MM.1S (cell line): ENCODE measurements around the gene SCARF1.

Experiments
- DNase-seq: peaks from one replicate; pipeline ENCODE4 v3.0.0-alpha.2; 2015
- H2AFZ ChIP-seq: fragments of 300-600 bp; sonication (generic); 2 replicates; pipeline ENCODE4 v1.6.0; 2016; ENCODE audit warnings: antibody characterized with exemption, low read length
- H3F3A ChIP-seq: fragments of 300-600 bp; sonication (generic); 2 replicates; pipeline ENCODE4 v1.6.1; 2016; ENCODE audit warnings: mild to moderate bottlenecking, antibody characterized with exemption, low read length, moderate library complexity, mixed read lengths; ENCODE audit not compliant: insufficient read depth
- H3K27ac ChIP-seq: fragments of 300-600 bp; sonication (generic); 2 replicates; pipeline ENCODE4 v1.5.1; 2016; ENCODE audit warnings: mild to moderate bottlenecking, low read length
- H3K27me3 ChIP-seq: fragments of 300-600 bp; sonication (generic); replicated peaks from 2 replicates; pipeline ENCODE4 v1.6.0; 2016; ENCODE audit warnings: low read length; ENCODE audit not compliant: insufficient read depth
- H3K36me3 ChIP-seq: fragments of 300-600 bp; sonication (generic); replicated peaks from 2 replicates; pipeline ENCODE4 v1.6.1; 2016; ENCODE audit warnings: mild to moderate bottlenecking, low read length, mixed read lengths; ENCODE audit not compliant: insufficient read depth
- H3K4me1 ChIP-seq: fragments of 300-600 bp; sonication (generic); 2 replicates; pipeline ENCODE4 v1.6.1; 2016; ENCODE audit warnings: low read length, mixed read lengths
- H3K4me2 ChIP-seq: fragments of 300-600 bp; sonication (generic); 2 replicates; pipeline ENCODE4 v1.6.0; 2016; ENCODE audit warnings: low read depth, low read length
- H3K4me3 ChIP-seq: fragments of 300-600 bp; sonication (generic); 2 replicates; pipeline ENCODE4 v1.5.1; 2016; ENCODE audit warnings: low read length, mixed read lengths
- H3K79me2 ChIP-seq: fragments of 300-600 bp; sonication (generic); 2 replicates; pipeline ENCODE4 v1.6.1; 2016; ENCODE audit warnings: mixed run types, low read length, mixed read lengths
- H3K9ac ChIP-seq: fragments of 300-600 bp; sonication (generic); 2 replicates; pipeline ENCODE4 v1.6.1; 2016; ENCODE audit warnings: low read length, mixed read lengths
- H3K9me2 ChIP-seq: fragments of 300-600 bp; sonication (generic); replicated peaks from 2 replicates; pipeline ENCODE4 v1.6.1; 2016; ENCODE audit warnings: mild to moderate bottlenecking, low read length, mixed read lengths; ENCODE audit not compliant: insufficient read depth
- H3K9me3 ChIP-seq: fragments of 300-600 bp; sonication (generic); replicated peaks from 2 replicates; pipeline ENCODE4 v1.6.1; 2016; ENCODE audit warnings: mild to moderate bottlenecking, low read length, mixed read lengths; ENCODE audit not compliant: insufficient read depth
- H4K20me1 ChIP-seq: fragments of 300-600 bp; sonication (generic); 2 replicates; pipeline ENCODE4 v1.6.1; 2016; ENCODE audit warnings: mild to moderate bottlenecking, low read length, moderate library complexity, mixed read lengths; ENCODE audit not compliant: insufficient read depth
- CTCF ChIP-seq: fragments of 300-600 bp; sonication (generic); IDR thresholded peaks from 2 replicates; pipeline ENCODE4 v1.5.1; 2016; ENCODE audit warnings: antibody characterized with exemption, low read length, mixed read lengths
- EZH2 ChIP-seq: fragments of 300-600 bp; sonication (generic); optimal IDR thresholded peaks from 2 replicates; pipeline ENCODE3; 2017; ENCODE audit warnings: low read depth, mild to moderate bottlenecking, antibody characterized with exemption, low read length, mixed read lengths
- EZH2phosphoT487 ChIP-seq: fragments of 300-600 bp; sonication (generic); IDR thresholded peaks from 2 replicates; pipeline ENCODE4 v1.6.1; 2018; ENCODE audit warnings: antibody characterized with exemption, low read length

The SCARF1 gene

GRCh38 chr17:1607971-1608320, 37.6 kb downstream of the SCARF1 start:
- no peaks in the 10 kb centered on the region for H4K20me1 ChIP-seq
- H3K4me3 ChIP-seq, result no peak overlapping the region
- H3K36me3 ChIP-seq, result no peaks in the 10 kb centered on the region
- no peaks in the 10 kb centered on the region for H3F3A ChIP-seq
- no peak overlapping the region for H2AFZ ChIP-seq
- DNase-seq, result no peak
- no peaks in the 10 kb centered on the region for H3K9me2 ChIP-seq
- H3K27me3 ChIP-seq, result no peaks in the 10 kb centered on the region
- H3K9ac ChIP-seq, result no peak overlapping the region
- no peak overlapping the region for H3K27ac ChIP-seq
- no peaks in the 10 kb centered on the region for H3K9me3 ChIP-seq
- H3K4me1 ChIP-seq, result no peaks in the 10 kb centered on the region
- TF ChIP-seq EZH2phosphoT487, result no peak
- TF ChIP-seq CTCF, result no peak
- no peak for TF ChIP-seq EZH2
- H3K79me2 ChIP-seq, result no peaks in the 10 kb centered on the region
- H3K4me2 ChIP-seq, result no peak overlapping the region

GRCh38 chr17:1606352-1606985, 39.1 kb downstream of the SCARF1 start:
- H3K9me2 ChIP-seq, result no peaks in the 10 kb centered on the region
- H3F3A ChIP-seq, result no peaks in the 10 kb centered on the region
- H2AFZ ChIP-seq, result no peak overlapping the region
- no peaks in the 10 kb centered on the region; the same call in 1 of the 2 replicates for H3K36me3 ChIP-seq
- H3K4me3 ChIP-seq, result no peak overlapping the region
- H3K9me3 ChIP-seq, result no peaks in the 10 kb centered on the region
- H3K79me2 ChIP-seq, result no peaks in the 10 kb centered on the region
- H3K27ac ChIP-seq, result no peak overlapping the region
- no peak overlapping the region for H3K4me2 ChIP-seq
- no peak overlapping the region for H3K9ac ChIP-seq
- TF ChIP-seq EZH2 (no peak), CTCF (no peak), EZH2phosphoT487 (no peak)
- DNase-seq, result no peak
- no peaks in the 10 kb centered on the region for H3K4me1 ChIP-seq
- no peaks in the 10 kb centered on the region for H3K27me3 ChIP-seq
- H4K20me1 ChIP-seq, result no peaks in the 10 kb centered on the region

- no peak overlapping the region for H2AFZ ChIP-seq
- H3K4me2 ChIP-seq, result no peak overlapping the region
- no peaks in the 10 kb centered on the region for H3K9me2 ChIP-seq
- no peak for DNase-seq
- no peaks in the 10 kb centered on the region for H3K9me3 ChIP-seq
- H3K27me3 ChIP-seq, result no peaks in the 10 kb centered on the region
- no peaks in the 10 kb centered on the region for H4K20me1 ChIP-seq
- H3K79me2 ChIP-seq, result no peaks in the 10 kb centered on the region
- no peaks in the 10 kb centered on the region for H3K4me1 ChIP-seq
- no peak overlapping the region for H3K9ac ChIP-seq
- H3F3A ChIP-seq, result no peaks in the 10 kb centered on the region
- H3K36me3 ChIP-seq, result no peaks in the 10 kb centered on the region; the same call in 1 of the 2 replicates
- H3K4me3 ChIP-seq, result no peak overlapping the region
- no peak overlapping the region for H3K27ac ChIP-seq
- TF ChIP-seq EZH2, result no peak
- TF ChIP-seq CTCF, result no peak
- TF ChIP-seq EZH2phosphoT487, result no peak
Observed at GRCh38 chr17:1605681-1606351, 39.7 kb downstream of the SCARF1 start.
